Smooth muscle cell (in vitro differentiated cells): ENCODE measurements around the gene GRIP2. TPM values are rescaled to one million over a fixed set of nuclear protein-coding genes. Genes with fewer than 3 reads are reported as not detected.

Experiments used
- DNase-seq: peaks from one replicate; lab custom pipeline; 2025; ENCODE audit not compliant: unreplicated experiment; lab: John Stamatoyannopoulos, UW
- H2AFZ ChIP-seq: fragments of 200-600 bp; sonication (generic); 2 replicates; pipeline ENCODE4 v1.6.0; 2016; ENCODE audit warnings: antibody characterized with exemption, low read depth, mild to moderate bottlenecking
- H3F3A ChIP-seq: fragments of 200-600 bp; sonication (generic); 2 replicates; pipeline ENCODE4 v1.6.0; 2017; ENCODE audit warnings: antibody characterized with exemption, low read depth
- H3K27ac ChIP-seq: fragments of 200-600 bp; sonication (generic); 2 replicates; pipeline ENCODE4 v1.5.1; 2016; ENCODE audit warnings: low read depth, mild to moderate bottlenecking
- H3K27me3 ChIP-seq: fragments of 200-600 bp; sonication (generic); 2 replicates; pipeline ENCODE4 v1.6.1; 2016; ENCODE audit warnings: low read depth, mild to moderate bottlenecking
- H3K36me3 ChIP-seq: fragments of 200-600 bp; sonication (generic); 2 replicates; pipeline ENCODE4 v1.5.1; 2016; ENCODE audit warnings: low read depth
- H3K4me1 ChIP-seq: fragments of 200-600 bp; sonication (generic); 2 replicates; pipeline ENCODE4 v1.5.1; 2016; ENCODE audit warnings: low read depth
- H3K4me2 ChIP-seq: fragments of 200-600 bp; sonication (generic); 2 replicates; pipeline ENCODE4 v1.6.0; 2016; ENCODE audit warnings: mild to moderate bottlenecking
- H3K4me3 ChIP-seq: fragments of 200-600 bp; sonication (generic); 2 replicates; pipeline ENCODE4 v1.5.1; 2016; ENCODE audit warnings: mild to moderate bottlenecking
- H3K79me2 ChIP-seq: fragments of 200-600 bp; sonication (generic); 2 replicates; pipeline ENCODE4 v1.6.0; 2016; ENCODE audit warnings: low read depth, mild to moderate bottlenecking
- H3K9ac ChIP-seq: fragments of 200-600 bp; sonication (generic); 2 replicates; pipeline ENCODE4 v1.6.0; 2016; ENCODE audit warnings: low read depth
- H3K9me3 ChIP-seq: fragments of 200-600 bp; sonication (generic); replicated peaks from 2 replicates; pipeline ENCODE4 v1.5.1; 2016; ENCODE audit warnings: low read depth
- H4K20me1 ChIP-seq: fragments of 200-600 bp; sonication (generic); 2 replicates; pipeline ENCODE4 v1.6.0; 2016; ENCODE audit warnings: low read depth
- WGBS: methylation state at CpG from one replicate; pipeline ENCODE4 v1.1.7; 2016; ENCODE audit warnings: low lambda C conversion rate; 5-methylcytosine and 5-hydroxymethylcytosine counted together
- polyA plus RNA-seq: library from polyadenylated mRNA; unstranded; fragments of >200 nt; fragmentation: Nextera tagmentation; extraction: Ambion mirVana; gene quantifications from 2 replicates; pipeline ENCODE4 v1.2.1, GENCODE V29; 2016
- total RNA-seq: library from RNA; depleted of rRNA; stranded (reverse); fragments of >200 nt; gene quantifications from 2 replicates; pipeline ENCODE4 v1.2.3, GENCODE V29; 2014
- TF ChIP-seq, protein P1 (sequence below): fragments of 200-600 bp; sonication (generic); IDR thresholded peaks from 2 replicates; pipeline ENCODE4 v1.5.1; 2017; ENCODE audit warnings: borderline replicate concordance, mild to moderate bottlenecking, antibody characterized with exemption; ENCODE audit not compliant: insufficient read depth, poor library complexity, severe bottlenecking

GRIP2 gene
- total and polyA plus RNA-seq, 2 experiments from 2014 or later = 2.0 to 6.5 TPM

GRCh38 chr3:14494279-14494972 is 45.7 kb downstream of the GRIP2 start:
- Histone ChIP-seq H3K4me2 (no peak overlapping the region), H3K27ac (no peak overlapping the region), H3K9ac (no peak overlapping the region), H3K36me3 (no peaks in the 10 kb centered on the region), H3K4me1 (no peaks in the 10 kb centered on the region), H4K20me1 (no peaks in the 10 kb centered on the region), H3K79me2 (no peaks in the 10 kb centered on the region), H3F3A (no peaks in the 10 kb centered on the region), H3K27me3 (no peaks in the 10 kb centered on the region), H3K9me3 (no peaks in the 10 kb centered on the region), H3K4me3 (no peak overlapping the region), H2AFZ (no peak overlapping the region)
- no peak for DNase-seq
- TF ChIP-seq, protein P1, sequence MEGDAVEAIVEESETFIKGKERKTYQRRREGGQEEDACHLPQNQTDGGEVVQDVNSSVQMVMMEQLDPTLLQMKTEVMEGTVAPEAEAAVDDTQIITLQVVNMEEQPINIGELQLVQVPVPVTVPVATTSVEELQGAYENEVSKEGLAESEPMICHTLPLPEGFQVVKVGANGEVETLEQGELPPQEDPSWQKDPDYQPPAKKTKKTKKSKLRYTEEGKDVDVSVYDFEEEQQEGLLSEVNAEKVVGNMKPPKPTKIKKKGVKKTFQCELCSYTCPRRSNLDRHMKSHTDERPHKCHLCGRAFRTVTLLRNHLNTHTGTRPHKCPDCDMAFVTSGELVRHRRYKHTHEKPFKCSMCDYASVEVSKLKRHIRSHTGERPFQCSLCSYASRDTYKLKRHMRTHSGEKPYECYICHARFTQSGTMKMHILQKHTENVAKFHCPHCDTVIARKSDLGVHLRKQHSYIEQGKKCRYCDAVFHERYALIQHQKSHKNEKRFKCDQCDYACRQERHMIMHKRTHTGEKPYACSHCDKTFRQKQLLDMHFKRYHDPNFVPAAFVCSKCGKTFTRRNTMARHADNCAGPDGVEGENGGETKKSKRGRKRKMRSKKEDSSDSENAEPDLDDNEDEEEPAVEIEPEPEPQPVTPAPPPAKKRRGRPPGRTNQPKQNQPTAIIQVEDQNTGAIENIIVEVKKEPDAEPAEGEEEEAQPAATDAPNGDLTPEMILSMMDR = no peak
- 93% methylated on average over 17 of the region's 17 CpGs for WGBS

GRCh38 chr3:14492948-14493881 is 46.9 kb downstream of the GRIP2 start:
- Histone ChIP-seq H3K36me3 (no peaks in the 10 kb centered on the region), H3K79me2 (no peaks in the 10 kb centered on the region), H3F3A (no peaks in the 10 kb centered on the region), H3K4me3 (no peak overlapping the region), H3K27me3 (no peaks in the 10 kb centered on the region), H3K9me3 (no peaks in the 10 kb centered on the region), H3K4me1 (no peaks in the 10 kb centered on the region), H3K4me2 (no peak overlapping the region), H3K9ac (no peak overlapping the region), H2AFZ (no peak overlapping the region), H3K27ac (no peak overlapping the region), H4K20me1 (no peaks in the 10 kb centered on the region)
- 92% methylated on average over 31 of the region's 31 CpGs for WGBS
- TF ChIP-seq, protein P1 = no peak
- no peak for DNase-seq

- Histone ChIP-seq H3K79me2 (no peaks in the 10 kb centered on the region), H3F3A (no peaks in the 10 kb centered on the region), H3K9ac (no peak overlapping the region), H3K4me1 (no peaks in the 10 kb centered on the region), H3K4me2 (no peak overlapping the region), H2AFZ (no peak overlapping the region), H3K9me3 (no peaks in the 10 kb centered on the region), H3K27me3 (no peaks in the 10 kb centered on the region), H3K4me3 (no peak overlapping the region), H3K36me3 (no peaks in the 10 kb centered on the region), H4K20me1 (no peaks in the 10 kb centered on the region), H3K27ac (no peak overlapping the region)
- no peak for DNase-seq
- TF ChIP-seq, protein P1 = no peak
- WGBS = 93% methylated on average over 17 of the region's 17 CpGs
These were observed 48.5 kb downstream of the GRIP2 start for GRCh38 chr3:14491396-14492190.
